ENCODE results near the gene OFD1. TPM values are rescaled to one million over a fixed set of nuclear protein-coding genes. Genes with fewer than 3 reads are reported as not detected.

The OFD1 gene
- total RNA-seq, 1 donor from 2014 or later: 28.5 TPM

- Mint-ChIP-seq H3K4me3 (ENCODE audit: unreplicated experiment) (no peak overlapping the region), H3K36me3 (ENCODE audit: unreplicated experiment) (no peaks in the 10 kb centered on the region), H3K27ac (ENCODE audit: unreplicated experiment) (no peak overlapping the region), H3K4me1 (ENCODE audit: low read depth, unreplicated experiment) (peaks cover 24% of the 10 kb centered on the region), H3K27me3 (ENCODE audit: unreplicated experiment) (no peaks in the 10 kb centered on the region), H3K9me3 (ENCODE audit: unreplicated experiment) (peaks cover 4% of the 10 kb centered on the region)
- DNase-seq: no peak
- no peak for TF ChIP-seq CTCF (IDR thresholded peaks at IDR 0.05; ENCODE audit: partially characterized antibody, unreplicated experiment)
These were observed 27.3 kb downstream of the OFD1 start for GRCh38 chrX:13761606-13762414.

DNA sequence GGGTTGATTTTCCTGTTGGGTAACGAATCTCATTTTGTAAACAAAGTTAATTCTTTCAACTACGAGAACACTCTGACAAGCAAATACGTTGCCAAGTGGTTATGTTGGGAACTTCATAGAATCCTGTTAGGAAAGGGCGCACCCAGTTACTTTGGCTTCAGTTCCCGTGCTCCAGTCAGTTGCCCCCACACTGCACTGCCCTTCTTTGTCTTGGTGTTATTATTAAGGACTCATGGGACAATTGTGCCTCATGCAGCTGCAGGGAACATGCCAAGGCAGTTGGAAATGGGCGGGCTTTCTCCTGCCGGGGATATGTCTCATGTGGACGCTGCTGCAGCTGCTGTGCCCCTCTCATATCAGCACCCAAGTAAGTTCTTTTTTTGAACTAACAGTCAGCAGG, 28.9 kb downstream of the OFD1 start:
- H3K36me3 Mint-ChIP-seq (ENCODE audit: unreplicated experiment): no peaks in the 10 kb centered on the region
- H3K4me1 Mint-ChIP-seq (ENCODE audit: low read depth, unreplicated experiment): peaks cover 24% of the 10 kb centered on the region
- H3K9me3 Mint-ChIP-seq (ENCODE audit: unreplicated experiment): peaks cover 7% of the 10 kb centered on the region
- TF ChIP-seq CTCF (IDR thresholded peaks at IDR 0.05; ENCODE audit: partially characterized antibody, unreplicated experiment): no peak
- peaks cover under 1% of the 10 kb centered on the region for H3K27me3 Mint-ChIP-seq (ENCODE audit: unreplicated experiment)
- peak overlapping the region; percentile 48 for H3K27ac Mint-ChIP-seq (ENCODE audit: unreplicated experiment)
- no peak overlapping the region for H3K4me3 Mint-ChIP-seq (ENCODE audit: unreplicated experiment)
- no peak for DNase-seq

DNA sequence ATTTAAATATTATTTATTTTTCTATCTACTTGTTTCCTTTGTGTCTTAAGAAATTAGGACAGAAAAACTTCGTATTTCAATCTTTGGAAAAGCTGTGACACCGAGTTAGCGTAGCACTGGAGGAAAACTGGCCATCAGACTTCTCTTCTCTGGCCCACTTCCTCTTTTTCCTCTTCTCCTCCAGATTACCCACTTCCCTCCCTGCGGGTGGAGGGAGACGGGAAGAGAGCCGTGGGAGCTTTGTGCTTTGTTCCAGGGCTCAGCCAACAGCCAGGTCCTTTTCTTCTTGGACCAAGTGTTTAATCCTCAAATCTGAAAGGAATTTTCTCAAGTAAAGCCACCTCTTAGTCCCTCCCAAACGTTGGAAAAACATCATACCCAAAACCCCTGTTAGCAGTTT, 29.7 kb downstream of the OFD1 start:
- Mint-ChIP-seq H3K4me3 (ENCODE audit: unreplicated experiment) (no peak overlapping the region), H3K9me3 (ENCODE audit: unreplicated experiment) (peaks cover 7% of the 10 kb centered on the region), H3K27ac (ENCODE audit: unreplicated experiment) (peak overlapping the region; percentile 89), H3K36me3 (ENCODE audit: unreplicated experiment) (no peaks in the 10 kb centered on the region), H3K4me1 (ENCODE audit: low read depth, unreplicated experiment) (peaks cover 26% of the 10 kb centered on the region), H3K27me3 (ENCODE audit: unreplicated experiment) (peaks cover 3% of the 10 kb centered on the region)
- DNase-seq: no peak
- TF ChIP-seq CTCF (IDR thresholded peaks at IDR 0.05; ENCODE audit: partially characterized antibody, unreplicated experiment): no peak

- H3K27ac Mint-ChIP-seq (ENCODE audit: unreplicated experiment): peak overlapping the region; percentile 89
- TF ChIP-seq CTCF (IDR thresholded peaks at IDR 0.05; ENCODE audit: partially characterized antibody, unreplicated experiment): peak; percentile 20
- peak; percentile 77 for DNase-seq
- H3K4me3 Mint-ChIP-seq (ENCODE audit: unreplicated experiment): no peak overlapping the region
- peaks cover 3% of the 10 kb centered on the region for H3K27me3 Mint-ChIP-seq (ENCODE audit: unreplicated experiment)
- H3K4me1 Mint-ChIP-seq (ENCODE audit: low read depth, unreplicated experiment): peaks cover 26% of the 10 kb centered on the region
- H3K9me3 Mint-ChIP-seq (ENCODE audit: unreplicated experiment): peaks cover 7% of the 10 kb centered on the region
- no peaks in the 10 kb centered on the region for H3K36me3 Mint-ChIP-seq (ENCODE audit: unreplicated experiment)
These were observed 30.2 kb downstream of the OFD1 start for GRCh38 chrX:13764765-13765164.

DNA sequence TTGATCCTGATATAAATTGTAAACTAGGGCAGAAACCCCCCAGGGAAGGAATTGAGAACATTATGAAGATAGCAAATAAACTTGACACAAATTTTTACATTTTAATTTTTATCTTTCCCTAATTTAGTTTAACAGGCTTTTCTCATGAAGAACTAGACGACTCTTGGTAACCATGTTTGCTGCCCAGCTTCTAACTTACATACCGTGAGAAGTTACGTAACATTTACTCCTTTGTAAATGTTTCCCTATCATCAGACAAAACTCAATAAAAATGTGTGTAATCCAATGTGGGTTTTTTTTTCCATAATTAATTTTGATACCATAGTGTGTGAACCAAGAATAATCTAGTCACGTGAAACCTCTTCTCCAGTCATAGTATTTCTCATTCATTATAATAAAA, 34.4 kb downstream of the OFD1 start:
- Mint-ChIP-seq H3K9me3 (ENCODE audit: unreplicated experiment) (peaks cover 7% of the 10 kb centered on the region), H3K4me1 (ENCODE audit: low read depth, unreplicated experiment) (peaks cover 22% of the 10 kb centered on the region), H3K27ac (ENCODE audit: unreplicated experiment) (peak overlapping the region; percentile 33), H3K36me3 (ENCODE audit: unreplicated experiment) (no peaks in the 10 kb centered on the region), H3K27me3 (ENCODE audit: unreplicated experiment) (peaks cover 3% of the 10 kb centered on the region), H3K4me3 (ENCODE audit: unreplicated experiment) (no peak overlapping the region)
- TF ChIP-seq CTCF (IDR thresholded peaks at IDR 0.05; ENCODE audit: partially characterized antibody, unreplicated experiment): no peak
- DNase-seq: no peak
